Measurements from ENCODE around the gene SSRP1.

DNA sequence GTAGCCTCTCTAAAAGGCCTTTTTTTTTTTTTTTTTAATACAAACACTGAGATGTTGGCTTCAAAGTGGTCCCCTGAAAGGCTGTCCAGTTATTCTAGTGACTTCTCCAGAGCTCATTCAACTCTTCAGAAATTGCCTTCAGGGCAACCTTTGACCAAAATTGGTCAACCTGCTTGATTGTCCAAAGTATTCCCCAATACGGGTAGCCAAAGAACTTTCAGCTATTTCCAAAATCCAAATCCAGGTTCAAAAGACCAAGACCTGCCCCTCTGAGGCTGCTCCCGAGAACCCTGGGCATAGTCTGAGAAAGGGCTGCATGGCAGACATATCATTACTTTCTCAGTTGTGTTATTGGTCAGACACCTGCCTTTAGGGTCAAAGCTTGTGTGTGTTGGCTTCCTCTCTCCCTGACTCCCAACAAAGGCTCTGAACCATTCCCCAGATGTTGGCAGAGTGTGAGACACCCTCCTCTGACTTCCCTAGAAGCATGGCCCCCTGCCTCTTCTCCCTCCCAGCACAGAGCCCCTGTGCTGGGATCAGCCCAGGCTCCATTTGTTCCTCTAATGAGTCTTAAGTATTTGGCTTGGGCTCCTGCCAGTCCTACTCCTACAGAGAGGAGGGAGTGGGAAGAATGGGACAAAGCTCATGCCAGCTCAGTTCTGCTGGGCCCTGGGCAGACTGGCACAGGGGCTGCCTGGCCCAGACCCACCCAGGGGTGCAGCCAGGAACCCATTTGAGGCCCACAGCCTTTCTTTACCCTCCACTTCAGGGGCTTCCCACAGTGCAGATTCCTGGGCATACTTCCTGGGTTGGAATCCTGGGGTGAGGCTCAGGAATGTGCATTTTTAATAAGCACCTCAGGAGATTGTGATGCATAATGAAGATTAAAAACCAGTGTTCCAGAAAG lies 41.2 kb downstream of the SSRP1 start:
- no peak for TF ChIP-seq POLR2A (IDR thresholded peaks at IDR 0.05)
- TF ChIP-seq, protein P1, sequence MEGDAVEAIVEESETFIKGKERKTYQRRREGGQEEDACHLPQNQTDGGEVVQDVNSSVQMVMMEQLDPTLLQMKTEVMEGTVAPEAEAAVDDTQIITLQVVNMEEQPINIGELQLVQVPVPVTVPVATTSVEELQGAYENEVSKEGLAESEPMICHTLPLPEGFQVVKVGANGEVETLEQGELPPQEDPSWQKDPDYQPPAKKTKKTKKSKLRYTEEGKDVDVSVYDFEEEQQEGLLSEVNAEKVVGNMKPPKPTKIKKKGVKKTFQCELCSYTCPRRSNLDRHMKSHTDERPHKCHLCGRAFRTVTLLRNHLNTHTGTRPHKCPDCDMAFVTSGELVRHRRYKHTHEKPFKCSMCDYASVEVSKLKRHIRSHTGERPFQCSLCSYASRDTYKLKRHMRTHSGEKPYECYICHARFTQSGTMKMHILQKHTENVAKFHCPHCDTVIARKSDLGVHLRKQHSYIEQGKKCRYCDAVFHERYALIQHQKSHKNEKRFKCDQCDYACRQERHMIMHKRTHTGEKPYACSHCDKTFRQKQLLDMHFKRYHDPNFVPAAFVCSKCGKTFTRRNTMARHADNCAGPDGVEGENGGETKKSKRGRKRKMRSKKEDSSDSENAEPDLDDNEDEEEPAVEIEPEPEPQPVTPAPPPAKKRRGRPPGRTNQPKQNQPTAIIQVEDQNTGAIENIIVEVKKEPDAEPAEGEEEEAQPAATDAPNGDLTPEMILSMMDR (IDR thresholded peaks at IDR 0.05): peak in 2 of 6 experiments; percentile 19 to 35

All from thyroid gland (tissue), 4 donors.